ENCODE data around the gene MS4A14. TPM values are rescaled to one million over a fixed set of nuclear protein-coding genes. Genes with fewer than 3 reads are reported as not detected.

Gene MS4A14
- total RNA-seq, 1 donor from 2014 or later: not detected

DNA sequence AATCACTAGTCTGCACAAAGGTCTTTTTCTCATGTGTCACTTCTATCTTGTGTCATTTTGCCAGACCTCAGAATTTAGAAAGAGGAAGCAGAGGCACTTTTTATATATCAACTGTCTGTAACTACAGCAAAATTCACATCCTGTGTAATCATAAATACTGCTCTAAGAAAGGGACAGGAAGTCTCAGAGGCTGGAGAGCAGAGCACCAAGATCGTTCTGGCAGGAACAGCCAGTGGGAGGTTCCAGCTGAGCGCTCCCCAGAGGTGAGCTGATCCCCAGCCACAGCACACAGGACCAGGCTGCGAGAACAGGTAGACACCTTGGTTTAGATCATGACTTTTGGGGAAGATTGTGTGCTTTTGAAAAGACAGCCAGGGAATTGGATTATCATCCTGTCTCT, 17.9 kb upstream of the MS4A14 start, which contains the start of gene MS4A7:
Gene MS4A7 (plus strand): TSS at position 179 of the 400 bp plus-strand sequence. CDS start 4,610 bp downstream, outside the sequence.
- H3K27ac Mint-ChIP-seq (ENCODE audit: unreplicated experiment): no peak within 1 kb of the TSS
- H3K27me3 Mint-ChIP-seq (ENCODE audit: unreplicated experiment): peaks cover 3% of the 10 kb centered on the region
- H3K4me3 Mint-ChIP-seq (ENCODE audit: unreplicated experiment): no peak within 1 kb of the TSS
- no peaks in the 10 kb centered on the region for H3K36me3 Mint-ChIP-seq (ENCODE audit: low read depth, unreplicated experiment)
- no peak for DNase-seq (ENCODE audit: low spot score)
- peaks cover 9% of the 10 kb centered on the region for H3K4me1 Mint-ChIP-seq (ENCODE audit: unreplicated experiment)
- TF ChIP-seq, protein P1, sequence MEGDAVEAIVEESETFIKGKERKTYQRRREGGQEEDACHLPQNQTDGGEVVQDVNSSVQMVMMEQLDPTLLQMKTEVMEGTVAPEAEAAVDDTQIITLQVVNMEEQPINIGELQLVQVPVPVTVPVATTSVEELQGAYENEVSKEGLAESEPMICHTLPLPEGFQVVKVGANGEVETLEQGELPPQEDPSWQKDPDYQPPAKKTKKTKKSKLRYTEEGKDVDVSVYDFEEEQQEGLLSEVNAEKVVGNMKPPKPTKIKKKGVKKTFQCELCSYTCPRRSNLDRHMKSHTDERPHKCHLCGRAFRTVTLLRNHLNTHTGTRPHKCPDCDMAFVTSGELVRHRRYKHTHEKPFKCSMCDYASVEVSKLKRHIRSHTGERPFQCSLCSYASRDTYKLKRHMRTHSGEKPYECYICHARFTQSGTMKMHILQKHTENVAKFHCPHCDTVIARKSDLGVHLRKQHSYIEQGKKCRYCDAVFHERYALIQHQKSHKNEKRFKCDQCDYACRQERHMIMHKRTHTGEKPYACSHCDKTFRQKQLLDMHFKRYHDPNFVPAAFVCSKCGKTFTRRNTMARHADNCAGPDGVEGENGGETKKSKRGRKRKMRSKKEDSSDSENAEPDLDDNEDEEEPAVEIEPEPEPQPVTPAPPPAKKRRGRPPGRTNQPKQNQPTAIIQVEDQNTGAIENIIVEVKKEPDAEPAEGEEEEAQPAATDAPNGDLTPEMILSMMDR (IDR thresholded peaks at IDR 0.05; ENCODE audit: unreplicated experiment): no peak
- H3K9me3 Mint-ChIP-seq (ENCODE audit: unreplicated experiment): no peaks in the 10 kb centered on the region

DNA sequence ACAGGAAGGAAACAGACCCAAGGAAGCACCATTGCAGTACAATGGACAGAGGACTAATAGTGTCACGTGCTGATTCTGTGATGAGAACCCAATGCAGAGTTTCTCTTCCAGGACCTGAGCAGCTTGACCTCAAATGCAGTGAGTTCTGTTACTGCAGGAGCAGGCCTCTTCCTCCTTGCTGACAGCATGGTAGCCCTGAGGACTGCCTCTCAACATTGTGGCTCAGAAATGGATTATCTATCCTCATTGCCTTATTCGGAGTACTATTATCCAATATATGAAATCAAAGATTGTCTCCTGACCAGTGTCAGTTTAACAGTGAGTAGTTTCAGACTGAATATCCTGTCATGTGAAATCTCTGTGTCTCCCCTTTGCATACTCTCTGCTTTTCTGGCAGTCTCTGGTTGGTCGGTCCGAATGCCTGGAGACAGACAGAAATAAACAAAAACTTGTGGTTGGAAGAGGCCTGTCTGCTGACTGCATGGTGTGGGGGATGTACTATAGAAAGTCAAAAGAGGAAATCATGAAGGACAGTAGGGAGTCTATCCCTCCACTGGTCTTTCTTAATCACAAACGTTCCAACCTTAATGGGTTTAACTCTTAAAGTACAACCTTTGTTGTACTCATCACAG, 6.9 kb upstream of the MS4A14 start:
- Mint-ChIP-seq H3K4me3 (ENCODE audit: unreplicated experiment) (no peak overlapping the region), H3K9me3 (ENCODE audit: unreplicated experiment) (no peaks in the 10 kb centered on the region), H3K36me3 (ENCODE audit: low read depth, unreplicated experiment) (no peaks in the 10 kb centered on the region), H3K27ac (ENCODE audit: unreplicated experiment) (no peak overlapping the region), H3K27me3 (ENCODE audit: unreplicated experiment) (peaks cover 1% of the 10 kb centered on the region), H3K4me1 (ENCODE audit: unreplicated experiment) (peaks cover 7% of the 10 kb centered on the region)
- DNase-seq (ENCODE audit: low spot score): no peak
- TF ChIP-seq, protein P1 (IDR thresholded peaks at IDR 0.05; ENCODE audit: unreplicated experiment): no peak

DNA sequence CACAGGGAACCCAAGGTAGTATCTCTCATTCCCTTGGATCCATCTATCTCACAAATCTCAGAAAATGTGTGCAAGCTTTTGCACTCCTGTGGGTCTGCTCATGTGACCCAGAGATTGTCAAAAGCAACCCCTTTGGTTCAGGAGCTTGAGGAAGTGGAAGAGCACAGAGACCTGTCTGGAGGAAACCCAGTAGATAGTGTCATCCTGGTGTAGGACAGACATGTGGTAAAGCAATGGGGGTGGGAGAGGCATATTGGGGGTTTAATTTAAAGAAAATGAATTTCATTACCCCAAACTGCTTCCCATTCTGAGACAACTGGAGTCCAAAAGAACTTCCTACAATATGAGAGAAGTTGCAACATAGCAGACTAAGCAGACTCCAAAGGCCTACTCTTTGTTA, 5.8 kb upstream of the MS4A14 start:
- TF ChIP-seq, protein P1 (IDR thresholded peaks at IDR 0.05; ENCODE audit: unreplicated experiment): no peak
- no peaks in the 10 kb centered on the region for H3K36me3 Mint-ChIP-seq (ENCODE audit: low read depth, unreplicated experiment)
- no peak overlapping the region for H3K4me3 Mint-ChIP-seq (ENCODE audit: unreplicated experiment)
- H3K4me1 Mint-ChIP-seq (ENCODE audit: unreplicated experiment): peaks cover 7% of the 10 kb centered on the region
- H3K27ac Mint-ChIP-seq (ENCODE audit: unreplicated experiment): no peak overlapping the region
- H3K9me3 Mint-ChIP-seq (ENCODE audit: unreplicated experiment): no peaks in the 10 kb centered on the region
- no peak for DNase-seq (ENCODE audit: low spot score)
- peaks cover 1% of the 10 kb centered on the region for H3K27me3 Mint-ChIP-seq (ENCODE audit: unreplicated experiment)

DNA sequence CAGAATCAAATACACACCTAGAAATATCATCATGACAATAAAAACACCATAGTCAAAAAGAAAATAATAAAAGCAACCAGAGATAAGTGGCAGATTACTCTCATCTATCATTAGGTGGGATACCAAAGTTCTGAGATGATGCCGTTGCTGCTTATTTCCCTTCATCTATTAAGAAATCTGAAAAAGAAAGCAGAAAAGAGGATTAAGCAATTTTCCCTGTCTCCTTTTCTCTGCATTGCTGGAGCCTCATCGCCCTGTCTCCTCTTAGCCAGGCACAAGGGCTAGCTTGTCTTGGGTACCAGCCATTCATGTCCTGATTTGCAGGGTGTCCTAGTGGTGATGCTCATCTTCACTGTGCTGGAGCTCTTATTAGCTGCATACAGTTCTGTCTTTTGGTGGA, 3.9 kb upstream of the MS4A14 start:
- no peaks in the 10 kb centered on the region for H3K9me3 Mint-ChIP-seq (ENCODE audit: unreplicated experiment)
- H3K4me3 Mint-ChIP-seq (ENCODE audit: unreplicated experiment): no peak overlapping the region
- DNase-seq (ENCODE audit: low spot score): no peak
- H3K36me3 Mint-ChIP-seq (ENCODE audit: low read depth, unreplicated experiment): no peaks in the 10 kb centered on the region
- H3K27me3 Mint-ChIP-seq (ENCODE audit: unreplicated experiment): peaks cover 1% of the 10 kb centered on the region
- TF ChIP-seq, protein P1 (IDR thresholded peaks at IDR 0.05; ENCODE audit: unreplicated experiment): no peak
- peaks cover 7% of the 10 kb centered on the region for H3K4me1 Mint-ChIP-seq (ENCODE audit: unreplicated experiment)
- no peak overlapping the region for H3K27ac Mint-ChIP-seq (ENCODE audit: unreplicated experiment)

DNA sequence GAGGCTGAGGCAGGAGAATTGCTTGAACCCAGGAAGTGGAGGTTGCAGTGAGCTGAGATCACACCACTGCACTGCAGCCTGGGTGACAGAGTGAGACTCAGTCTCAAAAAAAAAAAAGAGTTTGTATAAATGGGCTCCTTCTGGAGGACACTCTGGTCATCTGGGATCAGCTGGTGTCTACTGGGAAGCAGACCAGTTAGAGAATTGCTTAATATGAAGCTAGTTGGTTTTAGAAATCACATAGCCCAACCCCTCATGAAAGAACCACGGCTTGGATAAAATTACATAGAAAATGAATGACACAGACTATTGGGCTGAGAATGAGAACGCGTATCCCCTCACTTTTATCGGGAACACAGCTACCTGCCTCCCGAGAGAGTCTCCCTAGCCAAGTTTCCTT, 3.2 kb upstream of the MS4A14 start:
- DNase-seq (ENCODE audit: low spot score): no peak
- Mint-ChIP-seq H3K4me3 (ENCODE audit: unreplicated experiment) (no peak overlapping the region), H3K9me3 (ENCODE audit: unreplicated experiment) (no peaks in the 10 kb centered on the region), H3K27me3 (ENCODE audit: unreplicated experiment) (peaks cover 1% of the 10 kb centered on the region), H3K4me1 (ENCODE audit: unreplicated experiment) (peaks cover 7% of the 10 kb centered on the region), H3K36me3 (ENCODE audit: low read depth, unreplicated experiment) (no peaks in the 10 kb centered on the region), H3K27ac (ENCODE audit: unreplicated experiment) (no peak overlapping the region)
- TF ChIP-seq, protein P1 (IDR thresholded peaks at IDR 0.05; ENCODE audit: unreplicated experiment): no peak
